ENCODE data around the gene SPINK2. TPM values are rescaled to one million over a fixed set of nuclear protein-coding genes. Genes with fewer than 3 reads are reported as not detected.

SPINK2 gene
- total RNA-seq, 4 donors from 2014 or later, result 0.68 to 2.9 TPM; not detected in 2

- in situ Hi-C loops (cut with MboI; ENCODE audit: low pct_ligation_motif_present in 1 of 4, low pct_unique_long_range_greater_than_20kb in 1 of 4, low sequenced_read_pairs in 3 of 4), result no loop called here
- no peaks in the 10 kb centered on the region for H3K36me3 ChIP-seq
- DNase-seq, result no peak
- H3K4me1 ChIP-seq, result no peaks in the 10 kb centered on the region
- 83% methylated on average over 4 of the region's 4 CpGs; no CpG with 5 or more reads in 1 of the 2 donors for WGBS, 2 donors (ENCODE audit: low coverage in 1 of 2)
- no peak overlapping the region for H3K27ac ChIP-seq
- H3K9me3 ChIP-seq, result no peaks in the 10 kb centered on the region
- intact Hi-C loops (cut with DNase I; ENCODE audit: low total_unique reads), result no loop called here
- no peak overlapping the region for H3K4me3 ChIP-seq
- no peak for TF ChIP-seq CTCF (IDR thresholded peaks at IDR 0.05)
- TF ChIP-seq POLR2AphosphoS5 (IDR thresholded peaks at IDR 0.05), result no peak
- TF ChIP-seq EP300 (IDR thresholded peaks at IDR 0.05; ENCODE audit: low read depth), result no peak
- no peak for TF ChIP-seq POLR2A (IDR thresholded peaks at IDR 0.05)
- H3K27me3 ChIP-seq, result no peaks in the 10 kb centered on the region
These were observed 23.5 kb upstream of the SPINK2 start for GRCh38 chr4:56844802-56845580.

- TF ChIP-seq POLR2AphosphoS5 (IDR thresholded peaks at IDR 0.05) (no peak), POLR2A (IDR thresholded peaks at IDR 0.05) (no peak), CTCF (IDR thresholded peaks at IDR 0.05) (no peak), EP300 (IDR thresholded peaks at IDR 0.05; ENCODE audit: low read depth) (no peak)
- H3K36me3 ChIP-seq, result no peaks in the 10 kb centered on the region
- no peaks in the 10 kb centered on the region for H3K27me3 ChIP-seq
- in situ Hi-C loops (cut with MboI; ENCODE audit: low pct_ligation_motif_present in 1 of 4, low pct_unique_long_range_greater_than_20kb in 1 of 4, low sequenced_read_pairs in 3 of 4) (no loop called here), intact Hi-C loops (cut with DNase I; ENCODE audit: low total_unique reads) (no loop called here)
- no peaks in the 10 kb centered on the region for H3K9me3 ChIP-seq
- H3K4me3 ChIP-seq, result no peak overlapping the region
- 74 to 80% methylated on average over 3 to 13 of the region's 13 CpGs for WGBS, 2 donors (ENCODE audit: low coverage in 1 of 2)
- DNase-seq, result no peak
- no peaks in the 10 kb centered on the region for H3K4me1 ChIP-seq
- no peak overlapping the region for H3K27ac ChIP-seq
These were observed 22.0 kb upstream of the SPINK2 start for GRCh38 chr4:56843421-56843899.

- H3K4me3 ChIP-seq, result no peak overlapping the region
- H3K36me3 ChIP-seq, result no peaks in the 10 kb centered on the region
- DNase-seq, result no peak
- no peak overlapping the region for H3K27ac ChIP-seq
- H3K27me3 ChIP-seq, result no peaks in the 10 kb centered on the region
- 88 to 96% methylated on average over 2 of the region's 2 CpGs for WGBS, 2 donors (ENCODE audit: low coverage in 1 of 2)
- intact Hi-C loops (cut with DNase I; ENCODE audit: low total_unique reads), result no loop called here
- H3K4me1 ChIP-seq, result no peaks in the 10 kb centered on the region
- no peak for TF ChIP-seq POLR2AphosphoS5 (IDR thresholded peaks at IDR 0.05)
- TF ChIP-seq CTCF (IDR thresholded peaks at IDR 0.05), result no peak
- TF ChIP-seq POLR2A (IDR thresholded peaks at IDR 0.05), result no peak
- TF ChIP-seq EP300 (IDR thresholded peaks at IDR 0.05; ENCODE audit: low read depth), result no peak
- H3K9me3 ChIP-seq, result no peaks in the 10 kb centered on the region
- in situ Hi-C loops (cut with MboI; ENCODE audit: low pct_ligation_motif_present in 1 of 4, low pct_unique_long_range_greater_than_20kb in 1 of 4, low sequenced_read_pairs in 3 of 4), result no loop called here
These were observed 19.1 kb upstream of the SPINK2 start for GRCh38 chr4:56840559-56840958.

- TF ChIP-seq CTCF (IDR thresholded peaks at IDR 0.05) (no peak), POLR2AphosphoS5 (IDR thresholded peaks at IDR 0.05) (no peak), POLR2A (IDR thresholded peaks at IDR 0.05) (no peak), EP300 (IDR thresholded peaks at IDR 0.05; ENCODE audit: low read depth) (no peak)
- Histone ChIP-seq H3K36me3 (no peaks in the 10 kb centered on the region), H3K4me1 (no peaks in the 10 kb centered on the region), H3K27ac (no peak overlapping the region), H3K9me3 (no peaks in the 10 kb centered on the region), H3K4me3 (no peak overlapping the region), H3K27me3 (no peaks in the 10 kb centered on the region)
- in situ Hi-C loops (cut with MboI; ENCODE audit: low pct_ligation_motif_present in 1 of 4, low pct_unique_long_range_greater_than_20kb in 1 of 4, low sequenced_read_pairs in 3 of 4) (no loop called here), intact Hi-C loops (cut with DNase I; ENCODE audit: low total_unique reads) (no loop called here)
- 93% methylated on average over 1 of the region's 1 CpG; no CpG with 5 or more reads in 1 of the 2 donors for WGBS, 2 donors (ENCODE audit: low coverage in 1 of 2)
- DNase-seq, result no peak
These were observed 7.5 kb upstream of the SPINK2 start for GRCh38 chr4:56828784-56829535.

Measured in transverse colon (tissue), 4 donors.